Epithelial cell of proximal tubule (primary cell): ENCODE results near the gene GSE1. TPM values are rescaled to one million over a fixed set of nuclear protein-coding genes. Genes with fewer than 3 reads are reported as not detected.

Source experiments
- DNase-seq: peaks from one replicate; pipeline ENCODE4 v3.0.0-alpha.2; 2011; ENCODE audit warnings: low read depth
- H3K4me3 ChIP-seq: 2 replicates; pipeline ENCODE4 v1.5.1; 2011; ENCODE audit warnings: low read depth, mild to moderate bottlenecking, low read length
- CTCF ChIP-seq: conservative IDR thresholded peaks from 2 replicates; pipeline ENCODE4 v1.5.1; 2012; ENCODE audit warnings: low read depth, mild to moderate bottlenecking, low read length
- total RNA-seq: library from RNA; depleted of rRNA; stranded (reverse); fragments of >200 nt; gene quantifications from 2 replicates; pipeline ENCODE4 v1.2.3, GENCODE V29; 2015

The GSE1 gene
- total RNA-seq, 1 donor from 2014 or later, result 41.9 TPM

DNA sequence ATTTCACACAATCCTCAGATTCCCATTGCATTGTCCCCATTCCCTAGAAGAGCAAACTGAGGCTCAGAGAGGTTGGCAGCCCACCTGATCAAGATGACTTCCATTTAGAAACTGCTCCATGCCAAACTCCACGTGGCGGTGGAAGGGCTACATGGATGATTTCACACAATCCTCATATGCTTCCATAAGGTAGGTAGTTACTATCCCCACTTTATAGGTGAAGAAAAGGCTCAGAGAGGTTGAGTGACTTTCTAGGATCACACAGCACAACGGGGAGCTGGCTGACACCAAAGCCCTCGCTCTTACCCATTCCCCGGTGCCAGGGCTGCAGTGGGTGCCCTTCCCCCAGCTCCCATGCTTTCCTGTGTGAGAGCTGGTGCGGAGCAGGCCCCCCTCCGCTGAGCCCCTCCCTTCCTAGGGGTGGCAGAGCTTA, 85.4 kb downstream of the GSE1 start:
- no peak for DNase-seq
- no peak for TF ChIP-seq CTCF
- H3K4me3 ChIP-seq, result no peak overlapping the region

DNA sequence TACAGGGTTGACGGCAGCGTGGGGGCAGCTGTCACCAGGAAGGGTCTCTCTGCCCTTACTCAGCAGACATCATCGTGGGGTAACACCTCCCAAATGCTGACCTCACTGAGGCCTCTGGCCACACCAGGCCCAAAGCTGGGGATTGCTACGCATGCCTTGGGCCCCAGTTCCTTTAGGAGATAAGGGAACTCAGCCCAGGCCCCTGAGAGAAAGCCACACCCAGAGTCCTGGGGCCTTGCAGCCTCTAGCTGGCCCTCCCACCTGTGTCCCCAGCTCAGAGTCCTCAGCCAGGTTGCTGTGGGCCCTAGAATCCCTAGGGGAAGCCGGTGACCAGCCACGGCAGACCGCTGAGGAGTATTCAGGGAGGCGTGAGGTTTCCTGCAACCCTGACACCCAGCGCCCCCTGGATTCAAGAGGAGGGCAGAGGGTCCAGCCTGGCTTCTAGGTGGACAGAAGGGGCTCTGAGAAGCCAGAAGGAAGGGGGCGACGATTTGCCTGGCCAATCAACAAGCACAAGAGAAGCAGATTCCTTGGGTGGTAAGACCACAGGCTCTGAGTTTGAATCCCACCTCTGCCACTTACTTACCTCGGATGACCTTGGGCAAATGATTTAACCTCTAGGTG, 85.9 kb downstream of the GSE1 start:
- DNase-seq, result no peak
- TF ChIP-seq CTCF, result no peak
- H3K4me3 ChIP-seq, result no peak overlapping the region

DNA sequence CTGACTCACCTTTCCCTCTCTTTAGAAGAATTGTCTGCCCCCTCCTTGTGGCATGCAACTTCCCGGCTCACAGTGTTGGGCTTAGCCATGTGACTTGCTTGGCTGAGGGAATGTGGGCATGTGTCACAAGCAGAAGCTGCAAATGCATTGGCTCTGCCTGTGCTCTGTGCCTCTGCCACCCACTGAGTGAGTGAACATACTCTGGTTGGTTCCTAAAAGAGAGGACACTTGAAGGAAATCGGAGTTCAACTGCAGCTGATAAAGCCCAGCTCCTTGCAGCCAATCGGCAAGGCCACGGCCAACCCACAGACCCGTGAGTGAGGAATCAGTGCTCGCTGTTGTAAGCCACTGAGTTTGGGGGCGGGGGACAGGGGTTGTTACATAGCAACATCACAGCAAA, 86.5 kb downstream of the GSE1 start:
- no peak overlapping the region for H3K4me3 ChIP-seq
- TF ChIP-seq CTCF, result no peak
- DNase-seq, result no peak

DNA sequence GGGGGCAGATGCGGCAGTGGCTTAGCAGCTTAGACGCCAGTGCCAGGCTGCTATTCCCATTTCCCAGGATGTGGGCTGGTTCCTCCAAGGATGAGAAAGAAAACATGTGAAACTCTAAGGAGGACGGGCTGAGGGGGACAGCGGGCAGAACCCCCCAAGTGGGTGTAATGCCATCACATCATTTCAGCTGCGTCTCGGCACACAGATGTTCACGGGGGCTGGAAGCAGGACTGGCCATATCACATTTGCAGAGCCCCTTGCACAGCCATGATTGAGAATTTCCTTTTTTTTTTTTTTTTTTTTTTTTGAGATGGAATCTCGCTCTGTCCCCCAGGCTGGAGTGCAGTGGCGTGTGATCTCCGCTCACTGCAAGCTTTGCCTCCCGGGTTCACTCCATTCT, 90.9 kb downstream of the GSE1 start:
- H3K4me3 ChIP-seq, result no peak overlapping the region
- no peak for DNase-seq
- TF ChIP-seq CTCF, result no peak

DNA sequence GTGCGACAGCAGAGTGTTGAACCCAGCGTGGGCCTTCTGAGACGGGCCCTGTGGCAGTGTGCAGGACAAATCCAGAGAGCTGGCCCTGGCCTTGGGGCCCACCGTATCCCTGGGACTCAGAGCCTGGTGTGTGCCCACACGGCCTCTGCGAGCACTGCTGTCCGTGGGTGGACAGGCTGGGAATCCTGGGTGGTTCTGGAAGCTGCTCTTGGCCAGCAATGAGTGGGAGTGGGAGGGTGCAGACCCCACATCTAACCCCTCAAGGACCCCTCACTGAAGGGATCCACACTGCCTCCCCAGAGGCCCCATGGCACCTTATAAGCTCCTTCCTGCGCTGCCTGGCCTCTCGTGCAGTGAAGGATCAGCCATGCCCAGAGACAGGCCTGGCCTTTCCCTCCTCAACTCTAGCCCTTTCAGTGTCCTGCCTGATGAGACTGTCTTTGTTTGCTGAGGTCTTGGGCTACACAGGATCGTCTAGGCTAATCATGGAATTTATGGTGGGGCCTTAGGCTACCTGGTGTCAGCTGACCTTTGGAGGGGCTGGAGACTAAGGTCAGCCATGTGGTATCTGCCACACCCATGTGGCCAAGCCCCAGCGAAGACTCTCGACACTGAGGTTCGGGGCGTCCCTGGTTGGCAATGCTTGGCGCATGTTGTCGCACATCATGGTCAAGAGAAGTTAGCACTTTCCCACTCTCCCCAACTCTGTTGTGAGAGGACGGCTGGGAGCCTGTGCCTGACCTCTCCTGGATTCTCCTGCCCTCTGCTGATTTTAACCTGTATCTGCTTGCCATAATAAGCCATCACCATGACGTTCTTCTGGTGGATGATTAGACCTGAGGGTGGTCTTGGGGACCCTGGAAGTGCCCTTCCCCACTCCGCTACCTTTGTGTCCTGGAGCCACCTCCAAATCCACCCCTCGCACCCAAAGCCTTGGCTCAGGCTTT, 92.1 kb downstream of the GSE1 start:
- no peak for DNase-seq

DNA sequence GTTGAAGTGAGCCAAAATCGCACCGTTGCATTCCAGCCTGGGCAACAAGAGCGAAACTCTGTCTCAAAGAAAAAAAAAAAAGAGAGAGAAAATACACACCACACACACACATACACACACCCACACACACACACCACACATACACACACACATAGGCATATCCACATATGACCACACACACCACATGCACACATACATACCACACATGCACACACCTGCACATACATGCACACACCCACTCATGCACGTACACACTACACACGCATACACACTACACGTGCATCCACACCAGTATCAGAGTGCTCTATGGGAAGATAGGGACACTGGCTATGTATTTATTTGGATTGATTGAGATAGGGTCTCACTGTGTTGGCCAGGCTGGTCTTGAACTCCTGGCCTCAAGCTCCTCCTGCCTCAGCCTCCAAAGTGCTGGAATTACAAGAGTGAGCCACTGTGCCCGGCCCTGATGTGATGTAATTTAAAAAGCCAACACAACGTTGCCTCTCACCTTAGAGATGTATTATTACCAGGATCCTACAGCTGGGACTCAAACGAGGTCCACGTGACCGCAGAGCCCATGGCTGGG, 93.4 kb downstream of the GSE1 start:
- no peak for DNase-seq
- TF ChIP-seq CTCF, result no peak
- no peak overlapping the region for H3K4me3 ChIP-seq

More for the DNA sequence above, 92.1 kb downstream of the GSE1 start:
- peak; percentile 3 for TF ChIP-seq CTCF
- H3K4me3 ChIP-seq, result no peak overlapping the region
